ENCODE results near the gene RAP1GDS1. TPM values are rescaled to one million over a fixed set of nuclear protein-coding genes. Genes with fewer than 3 reads are reported as not detected.
"Not testable (repeated sequence)": the region's sequence is repeated elsewhere in the genome, so short reads cannot be mapped to it uniquely, and the experiment has no call there.

The RAP1GDS1 gene
- polyA plus RNA-seq, 6 donors from 2014 or later = 29.0 to 52.2 (median 36.4) TPM

DNA sequence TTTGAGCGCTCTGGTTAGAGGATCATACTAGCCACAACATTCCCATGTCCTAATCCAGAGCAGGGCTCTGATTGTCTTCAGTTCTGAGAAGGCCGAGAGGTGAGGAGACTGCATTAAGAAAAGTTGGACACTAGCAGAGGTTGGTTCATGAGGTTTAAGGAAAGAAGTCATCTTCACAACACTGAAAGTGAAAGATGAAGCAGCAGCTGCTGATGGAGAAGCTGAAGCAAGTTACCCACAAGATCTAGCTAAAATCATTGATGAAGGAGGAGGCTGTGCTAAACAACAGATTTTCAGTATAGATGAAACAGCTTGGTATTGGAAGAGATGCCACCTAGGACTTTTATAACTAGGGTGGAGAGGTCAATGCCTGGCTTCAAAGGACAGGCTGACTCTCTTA is 36.8 kb downstream of the RAP1GDS1 start:
- Mint-ChIP-seq H3K27me3 (no peaks in the 10 kb centered on the region), H3K27ac (peak overlapping the region in 5 of 6 donors; percentile 12 to 70 (median 28)), H3K4me3 (no peak overlapping the region), H3K4me1 (peaks cover 28 to 51% (median 39%) of the 10 kb centered on the region in 3 donors), H3K36me3 (peaks cover 23 to 38% of the 10 kb centered on the region in 2 donors), H3K9me3 (peaks cover 0 to 16% (median 4%) of the 10 kb centered on the region in 7 donors)
- ATAC-seq (ENCODE audit: low read depth in 2 of 2) (no peak), DNase-seq (no peak)

- Mint-ChIP-seq H3K4me1 (peaks cover 27 to 56% (median 38%) of the 10 kb centered on the region in 3 donors), H3K9me3 (peaks cover 8 to 21% (median 12%) of the 10 kb centered on the region in 7 donors), H3K27me3 (no peaks in the 10 kb centered on the region), H3K36me3 (peaks cover 33 to 38% of the 10 kb centered on the region in 2 donors), H3K4me3 (no peak overlapping the region), H3K27ac (no peak overlapping the region)
- ATAC-seq (ENCODE audit: low read depth in 2 of 2) (no peak), DNase-seq (no peak)
Measured at GRCh38 chr4:98300706-98301105, 39.5 kb downstream of the RAP1GDS1 start.

- Mint-ChIP-seq H3K27ac (peak overlapping the region in 3 of 6 donors; percentile 22 to 30 (median 28)), H3K36me3 (peaks cover 24 to 26% of the 10 kb centered on the region in 2 donors), H3K27me3 (no peaks in the 10 kb centered on the region), H3K4me1 (peaks cover 13 to 31% (median 22%) of the 10 kb centered on the region in 3 donors), H3K9me3 (peaks cover 8 to 21% (median 12%) of the 10 kb centered on the region in 7 donors), H3K4me3 (no peak overlapping the region)
- no peak for DNase-seq
- ATAC-seq (ENCODE audit: low read depth in 2 of 2) = no peak
Measured at GRCh38 chr4:98305576-98305975, 44.4 kb downstream of the RAP1GDS1 start.

DNA sequence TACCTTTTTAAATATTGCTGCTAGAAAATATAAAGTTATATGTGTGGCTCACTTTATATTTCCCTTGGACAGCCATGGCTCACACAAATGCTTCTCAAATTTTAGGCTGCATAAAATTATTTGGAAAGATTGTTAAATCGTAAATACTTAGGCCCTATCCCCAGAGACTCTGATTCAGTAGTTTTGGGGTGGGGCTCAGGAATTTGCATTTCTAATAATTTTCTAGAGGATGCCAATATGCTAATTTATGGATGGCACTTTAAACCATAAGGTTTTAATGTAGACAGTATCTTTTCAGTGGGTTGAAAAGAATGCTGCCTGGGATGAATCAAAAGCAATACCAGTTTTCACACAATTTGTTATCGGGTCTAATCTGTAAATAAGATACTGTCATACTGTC is 49.7 kb downstream of the RAP1GDS1 start:
- DNase-seq = no peak
- Mint-ChIP-seq H3K4me3 (no peak overlapping the region), H3K27ac (no peak overlapping the region), H3K9me3 (no peaks in the 10 kb centered on the region), H3K27me3 (no peaks in the 10 kb centered on the region), H3K36me3 (no peaks in the 10 kb centered on the region), H3K4me1 (peaks cover 3 to 16% (median 10%) of the 10 kb centered on the region in 3 donors)
- no peak for ATAC-seq (ENCODE audit: low read depth in 2 of 2)

- no peaks in the 10 kb centered on the region for H3K9me3 Mint-ChIP-seq
- H3K4me1 Mint-ChIP-seq = peaks cover 2 to 12% (median 9%) of the 10 kb centered on the region in 3 donors
- peak overlapping the region in 1 of 6 donors; percentile 81 for H3K27ac Mint-ChIP-seq
- DNase-seq (no peak), ATAC-seq (ENCODE audit: low read depth in 2 of 2) (no peak)
- no peak overlapping the region for H3K4me3 Mint-ChIP-seq
- H3K36me3 Mint-ChIP-seq = no peaks in the 10 kb centered on the region
- no peaks in the 10 kb centered on the region for H3K27me3 Mint-ChIP-seq
Measured at GRCh38 chr4:98311656-98312055, 50.5 kb downstream of the RAP1GDS1 start.

- ATAC-seq (ENCODE audit: low read depth in 2 of 2) (no peak), DNase-seq (no peak)
- Mint-ChIP-seq H3K27ac (peak overlapping the region in 1 of 6 donors; percentile 42), H3K4me3 (no peak overlapping the region), H3K9me3 (peaks cover 0 to 9% (median 3%) of the 10 kb centered on the region in 7 donors), H3K27me3 (no peaks in the 10 kb centered on the region), H3K36me3 (peaks cover 5 to 12% of the 10 kb centered on the region in 2 donors), H3K4me1 (peaks cover 3 to 17% (median 9%) of the 10 kb centered on the region in 3 donors)
Measured at GRCh38 chr4:98314791-98315565, 53.8 kb downstream of the RAP1GDS1 start.

DNA sequence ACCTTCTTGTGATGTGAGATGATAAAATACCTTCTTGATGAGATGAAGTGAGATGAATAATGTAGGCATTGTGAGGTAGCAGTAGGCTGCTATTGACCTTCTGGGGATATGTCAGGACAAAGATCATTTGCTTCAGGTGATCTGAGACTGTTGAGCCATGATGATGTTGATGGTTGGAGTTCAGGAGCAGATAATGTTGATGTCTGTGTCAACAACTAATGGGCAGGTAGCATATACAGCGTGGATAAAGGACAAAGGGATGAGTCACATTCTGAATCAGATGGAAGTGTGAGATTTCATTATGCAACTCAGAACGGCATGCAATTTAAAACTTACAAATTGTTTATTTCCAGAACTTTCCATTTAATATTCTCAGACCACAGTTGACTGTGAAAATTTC is 57.3 kb downstream of the RAP1GDS1 start:
- H3K4me3 Mint-ChIP-seq = no peak overlapping the region
- peaks cover 2 to 5% (median 3%) of the 10 kb centered on the region in 3 donors for H3K4me1 Mint-ChIP-seq
- peak overlapping the region in 1 of 6 donors; percentile 0 for H3K27ac Mint-ChIP-seq
- DNase-seq = no peak
- H3K36me3 Mint-ChIP-seq = peaks cover 7 to 16% of the 10 kb centered on the region in 2 donors
- ATAC-seq (ENCODE audit: low read depth in 2 of 2) = no peak
- H3K27me3 Mint-ChIP-seq = no peaks in the 10 kb centered on the region
- H3K9me3 Mint-ChIP-seq = peaks cover 0 to 12% (median 5%) of the 10 kb centered on the region in 7 donors

GRCh38 chr4:98319021-98319420 is 57.8 kb downstream of the RAP1GDS1 start:
- Mint-ChIP-seq H3K27ac (no peak overlapping the region), H3K4me3 (no peak overlapping the region), H3K36me3 (peaks cover 7 to 16% of the 10 kb centered on the region in 2 donors), H3K9me3 (peaks cover 0 to 12% (median 5%) of the 10 kb centered on the region in 7 donors), H3K4me1 (peaks cover 0 to 5% (median 3%) of the 10 kb centered on the region in 3 donors), H3K27me3 (no peaks in the 10 kb centered on the region)
- DNase-seq (no peak), ATAC-seq (ENCODE audit: low read depth in 2 of 2) (no peak)

- H3K4me3 Mint-ChIP-seq = no peak overlapping the region
- ATAC-seq (ENCODE audit: low read depth in 2 of 2) = no peak
- peaks cover 0 to 11% of the 10 kb centered on the region in 2 donors for H3K36me3 Mint-ChIP-seq
- H3K9me3 Mint-ChIP-seq = peaks cover 0 to 20% (median 6%) of the 10 kb centered on the region in 7 donors
- no peak overlapping the region for H3K27ac Mint-ChIP-seq
- peaks cover 0 to 10% (median 2%) of the 10 kb centered on the region in 3 donors for H3K4me1 Mint-ChIP-seq
- no peak for DNase-seq
- H3K27me3 Mint-ChIP-seq = no peaks in the 10 kb centered on the region
Measured at GRCh38 chr4:98326168-98326567, 65.0 kb downstream of the RAP1GDS1 start.

DNA sequence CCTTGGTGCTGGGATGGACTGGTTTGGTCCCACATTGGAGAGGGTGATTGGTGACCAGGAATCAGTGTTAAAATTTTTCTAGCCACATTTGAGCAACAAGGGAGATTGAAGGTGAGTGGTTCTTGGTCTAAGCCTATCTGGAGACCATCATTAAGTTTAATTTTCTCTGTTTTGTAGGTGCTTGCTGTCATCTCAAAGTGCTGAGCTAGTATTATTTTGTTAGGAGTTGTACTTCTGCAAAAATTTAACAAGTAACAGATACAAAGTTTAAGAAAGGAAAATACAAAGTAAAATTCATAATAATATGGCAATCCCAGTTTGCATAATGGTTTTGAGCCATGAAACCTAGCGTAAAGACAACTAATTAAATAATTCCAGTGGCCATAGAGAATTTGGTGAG is 66.5 kb downstream of the RAP1GDS1 start:
- Mint-ChIP-seq H3K4me1 (peaks cover 5 to 10% (median 7%) of the 10 kb centered on the region in 3 donors), H3K27ac (peak overlapping the region in 2 of 6 donors; percentile 73 to 75), H3K36me3 (peaks cover 8 to 18% of the 10 kb centered on the region in 2 donors), H3K27me3 (no peaks in the 10 kb centered on the region), H3K9me3 (peaks cover 4 to 31% (median 18%) of the 10 kb centered on the region in 7 donors), H3K4me3 (no peak overlapping the region)
- ATAC-seq (ENCODE audit: low read depth in 2 of 2) = no peak
- DNase-seq = no peak

GRCh38 chr4:98329879-98330640 is 68.9 kb downstream of the RAP1GDS1 start:
- H3K36me3 Mint-ChIP-seq = peaks cover 15 to 18% of the 10 kb centered on the region in 2 donors
- ATAC-seq (ENCODE audit: low read depth in 2 of 2); H3K27me3 Mint-ChIP-seq; H3K4me3 Mint-ChIP-seq; DNase-seq; H3K27ac Mint-ChIP-seq: not testable (repeated sequence)
- peaks cover 5 to 11% (median 10%) of the 10 kb centered on the region in 3 donors for H3K4me1 Mint-ChIP-seq
- H3K9me3 Mint-ChIP-seq = peaks cover 4 to 45% (median 29%) of the 10 kb centered on the region in 7 donors

DNA sequence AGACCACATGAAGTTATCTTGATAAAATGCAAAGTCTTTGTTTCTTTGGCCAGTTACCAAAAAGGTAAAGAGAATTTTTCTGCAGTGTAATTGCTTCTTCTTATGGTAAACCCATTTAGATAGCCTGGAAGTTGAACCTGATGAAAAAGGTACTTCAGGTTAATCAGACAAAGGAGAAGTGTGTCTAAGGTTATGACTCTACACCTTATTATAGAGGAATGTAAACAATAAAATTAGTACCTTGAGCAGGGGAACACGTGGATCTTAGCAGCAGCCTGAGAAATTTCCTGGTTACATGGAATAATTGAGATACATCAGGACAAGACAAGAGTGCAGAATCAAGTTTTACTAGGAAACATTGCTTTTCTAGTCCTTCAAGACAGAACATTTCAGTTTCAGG is 70.8 kb downstream of the RAP1GDS1 start:
- no peak overlapping the region for H3K4me3 Mint-ChIP-seq
- no peak overlapping the region for H3K27ac Mint-ChIP-seq
- ATAC-seq (ENCODE audit: low read depth in 2 of 2) (no peak), DNase-seq (no peak)
- peaks cover 15 to 33% of the 10 kb centered on the region in 2 donors for H3K36me3 Mint-ChIP-seq
- H3K9me3 Mint-ChIP-seq = peaks cover 4 to 48% (median 29%) of the 10 kb centered on the region in 7 donors
- peaks cover 6 to 13% (median 13%) of the 10 kb centered on the region in 3 donors for H3K4me1 Mint-ChIP-seq
- H3K27me3 Mint-ChIP-seq = no peaks in the 10 kb centered on the region

- H3K9me3 Mint-ChIP-seq = peaks cover 4 to 40% (median 29%) of the 10 kb centered on the region in 7 donors
- DNase-seq (no peak), ATAC-seq (ENCODE audit: low read depth in 2 of 2) (no peak)
- H3K27me3 Mint-ChIP-seq = no peaks in the 10 kb centered on the region
- H3K4me3 Mint-ChIP-seq = no peak overlapping the region
- peaks cover 22 to 35% of the 10 kb centered on the region in 2 donors for H3K36me3 Mint-ChIP-seq
- no peak overlapping the region for H3K27ac Mint-ChIP-seq
- H3K4me1 Mint-ChIP-seq = peaks cover 12 to 24% (median 13%) of the 10 kb centered on the region in 3 donors
Measured at GRCh38 chr4:98334461-98334860, 73.3 kb downstream of the RAP1GDS1 start.
